ENCODE measurements around the gene MEX3C.

The MEX3C gene

GRCh38 chr18:51153659-51154371 lies 43.7 kb downstream of the MEX3C start:
- DNase-seq = no peak

GRCh38 chr18:51151568-51152511 lies 45.6 kb downstream of the MEX3C start:
- DNase-seq = no peak

GRCh38 chr18:51151185-51151567 lies 46.3 kb downstream of the MEX3C start:
- no peak for DNase-seq

GRCh38 chr18:51150113-51150700 lies 47.3 kb downstream of the MEX3C start:
- peak; percentile 41 for DNase-seq

GRCh38 chr18:51149670-51150069 lies 47.8 kb downstream of the MEX3C start:
- DNase-seq = no peak

GRCh38 chr18:51146909-51147308 lies 50.6 kb downstream of the MEX3C start:
- no peak for DNase-seq

GRCh38 chr18:51138936-51139335 lies 58.5 kb downstream of the MEX3C start:
- DNase-seq = no peak

GRCh38 chr18:51137891-51138290 lies 59.6 kb downstream of the MEX3C start:
- no peak for DNase-seq

- peak; percentile 14 for DNase-seq
Observed at GRCh38 chr18:51137026-51137729, 60.3 kb downstream of the MEX3C start.

- no peak for DNase-seq
Observed at GRCh38 chr18:51135795-51136194, 61.7 kb downstream of the MEX3C start.

- DNase-seq = peak; percentile 35
Observed at GRCh38 chr18:51135364-51135763, 62.1 kb downstream of the MEX3C start.

- DNase-seq = no peak
Observed at GRCh38 chr18:51134721-51135120, 62.8 kb downstream of the MEX3C start.

GRCh38 chr18:51133580-51134160 lies 63.8 kb downstream of the MEX3C start:
- DNase-seq = no peak

GRCh38 chr18:51132256-51132935 lies 65.1 kb downstream of the MEX3C start:
- no peak for DNase-seq

- no peak for DNase-seq
Observed at GRCh38 chr18:51128533-51128932, 68.9 kb downstream of the MEX3C start.

GRCh38 chr18:51127664-51128063 lies 69.8 kb downstream of the MEX3C start:
- DNase-seq = no peak

GRCh38 chr18:51125976-51126375 lies 71.5 kb downstream of the MEX3C start:
- DNase-seq = no peak
